ENCODE measurements around the gene JMJD8.
A peak's percentile ranks its signal among the peaks of the same experiment; 100 is the strongest.

Gene JMJD8

DNA sequence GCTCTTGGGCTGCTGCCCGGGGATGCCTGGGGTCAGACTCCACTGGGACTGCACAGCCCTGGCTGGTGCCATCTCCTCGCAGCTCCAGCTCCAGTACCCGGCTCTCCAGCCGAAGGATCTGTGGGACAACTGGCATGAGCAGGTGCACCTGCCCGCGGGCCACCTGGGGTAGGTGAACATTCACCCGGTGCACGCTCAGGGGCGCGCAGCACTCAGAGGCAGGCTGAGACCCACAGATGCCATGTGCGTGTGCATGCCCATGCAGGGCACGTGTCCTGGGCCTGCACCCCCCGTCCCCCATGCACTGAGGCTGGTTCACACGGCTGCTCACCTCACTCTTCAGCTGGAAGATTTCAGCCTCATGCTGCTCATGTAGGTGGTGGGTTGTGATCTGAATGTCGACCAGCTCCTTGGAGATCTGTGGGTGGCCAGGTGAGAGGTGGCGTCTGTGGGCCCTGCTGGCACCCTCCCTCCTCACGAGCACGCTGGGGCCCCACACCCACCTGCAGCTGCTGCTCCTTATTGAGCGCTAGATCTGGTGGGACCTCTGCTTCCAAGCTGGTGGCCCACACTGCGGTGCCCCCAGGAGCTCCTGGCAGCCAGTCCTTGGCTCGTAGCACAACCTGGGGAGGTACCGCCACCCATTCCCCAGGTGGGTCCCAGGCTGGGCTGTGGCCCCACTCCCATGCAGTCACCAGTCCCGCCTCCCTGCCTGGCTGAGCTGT, 41.5 kb upstream of the JMJD8 start:
- Mint-ChIP-seq H3K9me3 (no peaks in the 10 kb centered on the region), H3K4me1 (ENCODE audit: low read depth) (peaks cover 12% of the 10 kb centered on the region), H3K27ac (no peak overlapping the region), H3K4me3 (no peak overlapping the region), H3K27me3 (no peaks in the 10 kb centered on the region), H3K36me3 (ENCODE audit: low read depth) (peaks cover 16% of the 10 kb centered on the region)
- peak; percentile 43 for DNase-seq

DNA sequence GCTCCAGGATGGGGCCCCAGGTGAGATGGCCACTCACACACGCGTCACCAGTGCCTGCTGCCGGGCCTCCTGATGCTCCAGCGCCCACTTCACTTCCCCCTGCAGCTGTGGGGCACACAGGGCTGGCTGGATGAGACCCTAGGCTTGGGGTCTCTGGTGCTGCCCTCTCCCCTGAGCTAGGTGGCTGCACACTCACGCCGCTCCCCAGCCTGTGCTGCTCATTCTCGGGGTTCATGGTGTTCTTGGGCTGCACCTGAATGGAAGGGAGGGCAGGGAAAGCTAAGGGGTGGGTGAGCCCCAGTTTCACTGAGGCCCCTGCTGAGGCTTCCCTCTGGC, 40.9 kb upstream of the JMJD8 start:
- no peaks in the 10 kb centered on the region for H3K27me3 Mint-ChIP-seq
- H3K36me3 Mint-ChIP-seq (ENCODE audit: low read depth), result peaks cover 17% of the 10 kb centered on the region
- DNase-seq, result no peak
- peaks cover 17% of the 10 kb centered on the region for H3K4me1 Mint-ChIP-seq (ENCODE audit: low read depth)
- no peaks in the 10 kb centered on the region for H3K9me3 Mint-ChIP-seq
- H3K4me3 Mint-ChIP-seq, result no peak overlapping the region
- H3K27ac Mint-ChIP-seq, result no peak overlapping the region

DNA sequence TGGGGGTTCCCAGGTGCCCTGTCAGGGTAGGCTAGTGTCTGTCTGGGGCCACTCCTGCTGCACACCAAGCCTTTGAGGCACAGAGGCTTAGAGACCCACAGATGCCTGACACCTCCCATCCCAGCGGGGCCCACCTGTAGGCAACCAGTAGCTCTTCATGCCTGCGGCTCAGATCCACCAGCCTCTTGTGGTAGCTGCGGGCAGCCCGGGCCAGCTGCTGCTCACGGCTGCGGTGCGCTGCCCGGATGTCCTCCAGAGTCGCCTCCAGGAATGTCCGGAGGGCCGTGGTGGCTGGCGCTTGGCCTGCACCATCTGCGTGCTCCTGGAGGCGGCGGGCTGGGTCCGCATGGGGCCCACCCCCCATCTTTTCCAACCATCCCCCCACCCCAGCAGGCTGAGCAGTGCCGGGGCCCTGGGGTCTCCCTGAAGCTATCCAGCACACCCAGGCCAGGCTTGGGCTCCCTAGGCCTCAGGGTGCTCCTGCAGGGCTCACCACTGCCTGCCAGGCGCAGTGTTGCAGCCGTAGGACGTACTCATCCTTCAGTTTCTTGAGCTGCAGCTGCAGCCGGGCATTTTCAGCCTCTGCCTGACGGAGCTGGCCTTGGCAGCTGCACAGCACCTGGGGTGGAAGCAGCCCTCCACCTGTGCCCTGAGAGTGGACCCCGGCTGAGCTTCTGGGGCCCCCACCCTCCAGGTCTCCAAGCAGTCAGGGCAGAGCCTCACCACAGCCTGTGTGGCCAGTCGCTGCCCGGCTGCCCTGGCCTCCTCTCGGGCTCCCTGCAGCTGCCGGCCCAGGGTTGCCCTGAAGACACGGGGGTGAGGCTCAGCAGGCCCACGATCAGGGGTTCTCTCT, 40.3 kb upstream of the JMJD8 start:
- Mint-ChIP-seq H3K4me1 (ENCODE audit: low read depth) (peaks cover 22% of the 10 kb centered on the region), H3K27ac (no peak overlapping the region), H3K27me3 (no peaks in the 10 kb centered on the region), H3K4me3 (no peak overlapping the region), H3K9me3 (no peaks in the 10 kb centered on the region), H3K36me3 (ENCODE audit: low read depth) (peaks cover 12% of the 10 kb centered on the region)
- DNase-seq, result no peak

DNA sequence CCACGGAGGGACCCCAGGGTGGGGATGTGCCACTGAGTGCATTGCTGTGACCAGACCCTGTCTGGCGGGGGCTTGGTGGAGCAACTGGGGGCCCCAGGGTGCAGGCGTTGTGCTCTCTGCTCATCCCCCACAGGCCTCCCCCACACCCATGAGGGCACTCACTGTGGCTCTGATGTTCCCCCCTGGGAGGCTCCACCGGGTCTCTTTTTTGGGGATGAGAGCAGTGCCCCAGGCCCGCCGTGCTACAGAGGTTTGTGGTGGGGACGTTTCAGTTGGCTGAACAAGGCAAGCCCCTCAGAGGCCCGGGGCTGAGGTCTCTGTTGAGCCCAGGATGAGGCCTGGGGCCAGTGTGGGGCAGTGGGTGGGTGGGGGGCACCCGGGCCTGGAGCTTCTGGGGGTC, 39.6 kb upstream of the JMJD8 start:
- Mint-ChIP-seq H3K4me3 (no peak overlapping the region), H3K9me3 (no peaks in the 10 kb centered on the region), H3K27me3 (no peaks in the 10 kb centered on the region), H3K36me3 (ENCODE audit: low read depth) (peaks cover 12% of the 10 kb centered on the region), H3K4me1 (ENCODE audit: low read depth) (peaks cover 29% of the 10 kb centered on the region), H3K27ac (no peak overlapping the region)
- no peak for DNase-seq

DNA sequence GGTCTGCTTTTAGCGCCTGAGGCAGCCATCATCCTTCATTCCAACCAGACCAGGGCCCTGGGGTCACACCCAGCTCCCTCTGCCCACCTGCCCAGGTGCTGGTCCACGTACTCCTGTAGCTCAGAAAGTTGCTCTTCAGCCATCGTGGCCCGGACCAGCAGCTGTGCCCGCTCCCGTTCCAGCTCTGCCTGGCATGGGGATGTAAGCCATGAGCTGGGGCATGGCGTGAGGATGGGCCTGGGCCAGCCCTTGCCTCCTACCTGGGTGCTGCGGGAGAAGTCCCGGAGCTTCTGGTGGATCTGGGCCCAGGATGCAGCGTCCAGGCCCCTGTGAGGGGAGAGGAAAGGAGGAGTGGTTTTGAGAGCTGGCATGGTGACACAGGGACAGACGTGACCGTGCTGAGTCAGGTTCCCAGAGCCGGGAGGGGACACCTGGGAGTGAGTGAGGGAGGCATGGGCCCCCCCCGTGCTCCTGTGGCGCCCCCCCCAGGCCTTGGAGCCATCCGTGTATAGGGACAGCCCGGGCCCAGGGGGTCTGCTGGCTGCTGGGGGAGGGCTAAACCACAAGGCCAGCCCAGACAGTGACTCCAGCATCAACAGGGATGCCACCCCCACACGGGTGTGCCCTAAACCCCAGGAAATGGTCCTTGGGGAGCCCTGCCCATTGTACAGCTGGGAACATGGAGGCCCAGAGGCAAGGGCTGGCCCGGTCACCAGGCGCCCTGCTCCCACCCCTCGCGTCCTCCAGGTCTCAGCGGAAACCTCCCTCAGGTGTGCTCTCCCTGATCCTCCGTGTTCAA, 38.9 kb upstream of the JMJD8 start:
- Mint-ChIP-seq H3K27me3 (no peaks in the 10 kb centered on the region), H3K9me3 (no peaks in the 10 kb centered on the region), H3K4me3 (peak overlapping the region; percentile 67), H3K36me3 (ENCODE audit: low read depth) (peaks cover 12% of the 10 kb centered on the region), H3K4me1 (ENCODE audit: low read depth) (peaks cover 30% of the 10 kb centered on the region), H3K27ac (no peak overlapping the region)
- DNase-seq, result no peak

DNA sequence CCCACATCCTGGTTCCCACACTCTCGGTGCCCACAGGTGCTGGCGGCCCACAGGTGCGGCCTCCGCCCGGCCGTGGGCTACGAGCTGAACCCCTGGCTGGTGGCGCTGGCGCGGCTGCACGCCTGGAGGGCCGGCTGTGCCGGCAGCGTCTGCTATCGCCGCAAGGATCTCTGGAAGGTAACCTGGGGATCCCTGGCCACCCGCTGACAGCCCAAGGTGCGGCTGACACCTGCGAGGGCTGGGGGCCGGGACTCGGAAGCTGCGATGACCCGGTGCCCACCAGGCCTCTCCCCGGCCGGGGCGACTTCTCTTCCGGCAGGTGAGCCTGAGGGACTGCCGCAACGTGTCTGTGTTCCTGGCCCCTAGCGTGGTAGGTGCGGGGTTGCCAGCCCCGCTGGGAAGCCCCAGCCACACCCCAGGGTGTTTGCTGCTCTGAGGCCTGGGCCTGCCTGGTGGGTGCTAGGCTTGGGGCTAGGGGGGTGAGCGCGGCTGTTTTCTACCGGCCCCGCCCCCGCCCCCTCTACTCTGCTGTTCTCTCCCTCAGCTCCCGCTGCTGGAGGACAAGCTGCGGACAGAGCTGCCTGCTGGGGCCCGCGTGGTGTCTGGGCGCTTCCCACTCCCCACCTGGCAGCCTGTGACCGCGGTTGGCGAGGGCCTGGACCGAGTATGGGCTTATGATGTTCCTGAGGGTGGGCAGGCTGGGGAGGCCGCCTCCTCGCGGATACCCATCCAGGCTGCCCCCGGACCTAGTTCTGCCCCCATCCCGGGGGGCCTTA, 37.8 kb upstream of the JMJD8 start:
- H3K27me3 Mint-ChIP-seq, result no peaks in the 10 kb centered on the region
- H3K4me3 Mint-ChIP-seq, result peak overlapping the region; percentile 67
- no peaks in the 10 kb centered on the region for H3K9me3 Mint-ChIP-seq
- H3K4me1 Mint-ChIP-seq (ENCODE audit: low read depth), result peaks cover 30% of the 10 kb centered on the region
- no peak for DNase-seq
- H3K36me3 Mint-ChIP-seq (ENCODE audit: low read depth), result peaks cover 12% of the 10 kb centered on the region
- peak overlapping the region; percentile 11 for H3K27ac Mint-ChIP-seq

DNA sequence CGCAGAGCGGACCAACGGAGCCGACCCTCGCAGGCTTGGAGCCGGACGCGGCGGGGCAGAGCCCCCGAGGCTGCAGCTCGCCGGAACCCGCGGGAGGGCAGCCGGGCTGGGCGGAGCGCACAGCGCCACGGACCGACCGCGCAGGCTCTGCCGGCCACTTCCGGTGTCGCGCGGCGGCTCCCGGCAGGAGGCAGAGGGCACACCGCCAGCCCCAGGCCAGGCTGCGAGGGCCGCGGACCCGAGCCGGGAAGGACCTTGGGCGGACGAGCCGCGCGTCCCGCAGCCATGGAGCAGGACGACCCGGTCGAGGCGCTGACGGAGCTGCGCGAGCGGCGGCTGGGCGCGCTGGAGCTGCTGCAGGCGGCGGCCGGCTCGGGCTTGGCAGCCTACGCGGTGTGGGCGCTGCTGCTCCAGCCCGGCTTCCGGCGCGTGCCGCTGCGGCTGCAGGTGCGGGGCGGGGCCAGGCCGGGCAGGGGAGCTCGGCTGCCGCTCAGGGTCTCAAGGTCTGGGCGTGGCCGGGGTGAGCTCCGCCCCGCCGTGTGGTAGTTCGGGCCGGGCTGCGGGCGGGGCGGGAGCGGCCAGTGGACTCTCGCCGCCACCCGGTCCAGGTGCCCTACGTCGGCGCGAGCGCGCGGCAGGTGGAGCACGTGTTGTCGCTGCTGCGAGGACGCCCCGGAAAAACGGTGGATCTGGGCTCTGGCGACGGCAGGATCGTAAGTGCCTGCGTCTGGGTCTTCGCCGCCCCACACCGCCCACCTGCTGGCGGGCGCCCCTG, 37.0 kb upstream of the JMJD8 start, which contains the start of gene ANTKMT:
ANTKMT (plus strand) TSS at position 157 of the 775 bp plus-strand sequence; CDS start at position 286, 129 bp downstream.
- Mint-ChIP-seq H3K27me3 (peaks cover 3% of the 10 kb centered on the region), H3K9me3 (no peaks in the 10 kb centered on the region), H3K27ac (peak within 1 kb of the TSS; percentile 89), H3K4me3 (peak within 1 kb of the TSS; percentile 85), H3K36me3 (ENCODE audit: low read depth) (peaks cover 12% of the 10 kb centered on the region), H3K4me1 (ENCODE audit: low read depth) (peaks cover 30% of the 10 kb centered on the region)
- peak; percentile 90 for DNase-seq

DNA sequence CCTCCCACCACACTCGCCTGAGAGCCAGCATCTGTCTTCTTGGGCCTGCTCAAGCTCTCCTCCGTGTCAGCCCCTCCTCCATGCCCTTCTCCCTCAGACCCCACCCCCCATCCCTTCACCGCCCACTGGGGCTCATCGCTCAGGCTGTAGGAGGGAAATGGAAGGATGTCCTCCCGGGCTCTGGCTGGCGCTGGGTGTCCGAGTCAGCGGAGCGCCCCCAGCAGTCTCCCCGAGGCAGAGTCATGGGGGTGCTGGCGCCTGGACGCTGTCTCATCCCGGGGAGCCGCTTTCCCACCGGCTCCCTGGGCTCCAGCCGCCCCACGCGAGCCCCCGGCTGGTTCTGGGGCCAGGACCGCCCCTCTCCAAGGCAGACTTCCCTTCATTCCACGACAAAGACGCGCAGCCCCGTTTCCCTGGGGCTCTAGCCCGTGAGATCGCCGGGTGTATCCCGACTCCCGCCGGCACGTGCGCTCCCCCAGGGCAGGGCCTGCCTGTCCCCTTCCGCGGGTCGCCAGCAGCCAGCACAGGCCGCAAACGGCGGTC, 36.4 kb upstream of the JMJD8 start:
- DNase-seq, result peak; percentile 75

GRCh38 chr16:719815-720446, 35.8 kb upstream of the JMJD8 start:
- peaks cover 29% of the 10 kb centered on the region for H3K4me1 Mint-ChIP-seq (ENCODE audit: low read depth)
- H3K4me3 Mint-ChIP-seq, result peak overlapping the region; percentile 85
- no peaks in the 10 kb centered on the region for H3K9me3 Mint-ChIP-seq
- peak overlapping the region; percentile 89 for H3K27ac Mint-ChIP-seq
- H3K36me3 Mint-ChIP-seq (ENCODE audit: low read depth), result peaks cover 12% of the 10 kb centered on the region
- no peak for DNase-seq
- peaks cover 3% of the 10 kb centered on the region for H3K27me3 Mint-ChIP-seq

More for the DNA sequence above, 36.4 kb upstream of the JMJD8 start:
- peak overlapping the region; percentile 89 for H3K27ac Mint-ChIP-seq
- H3K9me3 Mint-ChIP-seq, result no peaks in the 10 kb centered on the region
- H3K4me3 Mint-ChIP-seq, result peak overlapping the region; percentile 85
- peaks cover 3% of the 10 kb centered on the region for H3K27me3 Mint-ChIP-seq
- peaks cover 29% of the 10 kb centered on the region for H3K4me1 Mint-ChIP-seq (ENCODE audit: low read depth)
- peaks cover 12% of the 10 kb centered on the region for H3K36me3 Mint-ChIP-seq (ENCODE audit: low read depth)

DNA sequence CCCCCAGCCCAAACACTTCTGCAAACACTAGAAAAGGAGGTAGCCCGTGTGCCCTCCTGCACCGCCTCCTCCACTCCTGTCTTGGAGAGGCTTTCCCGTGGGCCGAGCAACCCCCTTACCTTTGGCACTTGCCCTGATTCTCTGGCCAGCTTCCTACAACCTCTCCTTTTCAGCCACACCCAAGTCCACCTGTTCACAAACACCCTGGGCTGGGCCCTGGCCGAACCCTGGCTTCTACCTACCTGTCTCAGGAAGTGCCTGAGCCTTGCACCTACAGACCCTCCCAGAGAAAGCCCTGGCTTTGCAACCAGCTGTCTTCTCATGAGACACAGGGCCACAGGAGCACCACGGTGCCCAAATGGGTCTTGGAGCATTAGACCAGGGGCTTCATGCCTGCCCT, 34.8 kb upstream of the JMJD8 start:
- H3K36me3 Mint-ChIP-seq (ENCODE audit: low read depth), result peaks cover 12% of the 10 kb centered on the region
- H3K27ac Mint-ChIP-seq, result peak overlapping the region; percentile 47
- DNase-seq, result no peak
- no peaks in the 10 kb centered on the region for H3K9me3 Mint-ChIP-seq
- peaks cover 29% of the 10 kb centered on the region for H3K4me1 Mint-ChIP-seq (ENCODE audit: low read depth)
- H3K27me3 Mint-ChIP-seq, result peaks cover 7% of the 10 kb centered on the region
- peak overlapping the region; percentile 85 for H3K4me3 Mint-ChIP-seq

- DNase-seq, result no peak
- Mint-ChIP-seq H3K36me3 (ENCODE audit: low read depth) (peaks cover 8% of the 10 kb centered on the region), H3K27ac (no peak overlapping the region), H3K27me3 (peaks cover 11% of the 10 kb centered on the region), H3K4me1 (ENCODE audit: low read depth) (peaks cover 29% of the 10 kb centered on the region), H3K9me3 (no peaks in the 10 kb centered on the region), H3K4me3 (no peak overlapping the region)
Observed at GRCh38 chr16:718389-718788, 34.3 kb upstream of the JMJD8 start.

DNA sequence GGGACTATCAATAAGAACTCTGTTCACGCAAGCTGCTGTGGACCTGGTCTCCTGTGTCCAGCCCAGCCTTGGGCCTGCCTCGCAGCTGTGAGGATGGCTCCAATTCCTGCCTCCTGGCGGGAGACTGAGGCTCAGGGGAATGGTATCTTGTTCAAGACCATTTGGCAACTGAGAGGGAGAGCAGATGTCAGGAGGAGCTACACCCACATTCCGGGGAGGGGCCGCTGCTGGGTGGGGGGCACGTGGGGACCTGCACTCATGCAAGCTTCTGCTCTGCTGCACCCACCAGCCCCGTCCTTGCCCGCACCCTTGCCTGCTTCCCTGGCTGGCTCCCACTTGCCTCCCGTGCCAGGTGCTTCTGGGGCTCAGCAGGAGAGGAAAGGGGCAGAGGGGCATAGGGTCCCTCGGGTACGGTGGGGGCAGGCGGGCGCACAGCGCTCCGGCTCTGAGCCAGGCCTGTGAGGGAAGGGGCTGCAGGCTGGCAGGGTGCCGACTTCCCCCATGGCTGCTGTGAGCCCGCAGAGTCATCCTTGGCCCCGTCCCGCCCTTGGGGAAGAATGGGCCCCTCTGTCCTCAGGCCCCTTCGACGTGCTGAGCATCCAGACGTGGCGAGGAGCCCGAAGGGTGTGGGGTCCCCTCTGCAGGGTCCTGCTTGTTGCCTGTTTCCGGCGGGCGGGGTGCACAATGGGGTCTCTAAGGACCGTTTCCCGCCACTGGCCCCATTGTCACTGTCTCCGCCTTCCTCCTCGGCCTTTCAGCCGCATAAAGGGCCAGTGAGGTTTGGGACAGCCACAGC, 33.5 kb upstream of the JMJD8 start:
- Mint-ChIP-seq H3K9me3 (no peaks in the 10 kb centered on the region), H3K27me3 (peaks cover 15% of the 10 kb centered on the region), H3K27ac (no peak overlapping the region), H3K4me3 (no peak overlapping the region), H3K4me1 (ENCODE audit: low read depth) (peaks cover 28% of the 10 kb centered on the region), H3K36me3 (ENCODE audit: low read depth) (peaks cover 4% of the 10 kb centered on the region)
- no peak for DNase-seq
